Liver (tissue), 9 donors: Measurements from ENCODE around the gene GALNT9. TPM values are rescaled to one million over a fixed set of nuclear protein-coding genes. Genes with fewer than 3 reads are reported as not detected.
"Not testable (repeated sequence)": the region's sequence is repeated elsewhere in the genome, so short reads cannot be mapped to it uniquely, and the experiment has no call there.

Experiments
- DNase-seq: peaks from one replicate; pipeline ENCODE4 v3.0.0-alpha.2; 2017; ENCODE audit warnings: low spot score
- H3K27ac ChIP-seq, 2 donors: one replicate each; pipeline ENCODE4 v1.7.0; 2013; ENCODE audit warnings: inconsistent platforms in 2 of 2, low read length in 2 of 2, control low read depth in 1 of 2, low read depth in 1 of 2, mild to moderate bottlenecking in 1 of 2
- H3K27me3 ChIP-seq, 4 donors: one replicate each; pipeline versions ENCODE4 v1.6.1 to v1.7.0; 2013; ENCODE audit warnings: low read length in 3 of 4, inconsistent platforms in 1 of 4, mild to moderate bottlenecking in 1 of 4, moderate library complexity in 1 of 4; ENCODE audit not compliant: control insufficient read depth in 4 of 4, insufficient read depth in 4 of 4
- H3K36me3 ChIP-seq, 4 donors: one replicate each; pipeline versions ENCODE4 v1.6.1 to v1.7.0; 2013; ENCODE audit warnings: low read length in 3 of 4, mild to moderate bottlenecking in 3 of 4, low read depth in 1 of 4, moderate library complexity in 1 of 4; ENCODE audit not compliant: control insufficient read depth in 4 of 4, insufficient read depth in 3 of 4
- H3K4me1 ChIP-seq, 4 donors: one replicate each; pipeline versions ENCODE4 v1.6.1 to v1.7.0; 2013; ENCODE audit warnings: low read length in 3 of 4, mild to moderate bottlenecking in 3 of 4, moderate library complexity in 1 of 4; ENCODE audit not compliant: control insufficient read depth in 4 of 4, insufficient read depth in 4 of 4
- H3K4me3 ChIP-seq, 3 donors: one replicate each; pipeline versions ENCODE4 v1.6.1 to v1.7.0; 2013; ENCODE audit warnings: low read length in 3 of 3, control low read depth in 1 of 3, low read depth in 1 of 3, mild to moderate bottlenecking in 1 of 3
- H3K9ac ChIP-seq, 2 donors: one replicate each; pipeline ENCODE4 v1.7.0; 2013; ENCODE audit warnings: low read length in 2 of 2, mild to moderate bottlenecking in 2 of 2, moderate library complexity in 2 of 2, control low read depth in 1 of 2, low read depth in 1 of 2
- H3K9me3 ChIP-seq, 4 donors: one replicate each; pipeline versions ENCODE4 v1.6.1 to v1.7.0; 2013; ENCODE audit warnings: low read length in 3 of 4; ENCODE audit not compliant: control insufficient read depth in 4 of 4
- EGR1 ChIP-seq, 2 donors: IDR thresholded peaks; 2 replicates each; pipeline ENCODE4 v1.6.1; 2016 to 2018; ENCODE audit warnings: antibody characterized with exemption in 2 of 2, low read depth in 2 of 2
- FOXA1 ChIP-seq: IDR thresholded peaks from 2 replicates; pipeline ENCODE4 v1.6.1; 2016; ENCODE audit warnings: antibody characterized with exemption
- FOXA2 ChIP-seq: IDR thresholded peaks from 2 replicates; pipeline ENCODE4 v1.6.1; 2016; ENCODE audit warnings: antibody characterized with exemption
- GABPA ChIP-seq, 2 donors: IDR thresholded peaks in 1 of 2; conservative IDR thresholded peaks in 1 of 2; 2 replicates each; pipeline ENCODE4 v1.6.1; 2016; ENCODE audit warnings: antibody characterized with exemption in 2 of 2, mild to moderate bottlenecking in 1 of 2, moderate library complexity in 1 of 2
- HNF4A ChIP-seq, 2 donors: conservative IDR thresholded peaks; 2 replicates each; pipeline ENCODE4 v1.6.1; 2016; ENCODE audit warnings: antibody characterized with exemption in 2 of 2, mild to moderate bottlenecking in 2 of 2
- HNF4G ChIP-seq: IDR thresholded peaks from 2 replicates; pipeline ENCODE4 v1.6.1; 2016; ENCODE audit warnings: antibody characterized with exemption
- JUND ChIP-seq, 2 donors: IDR thresholded peaks; 2 replicates each; pipeline ENCODE4 v1.6.1; 2016; ENCODE audit warnings: antibody characterized with exemption in 2 of 2
- MAX ChIP-seq: IDR thresholded peaks from 2 replicates; pipeline ENCODE4 v1.6.1; 2016; ENCODE audit warnings: antibody characterized with exemption
- NR2F2 ChIP-seq: IDR thresholded peaks from 2 replicates; pipeline ENCODE4 v1.6.1; 2016; ENCODE audit warnings: antibody characterized with exemption
- REST ChIP-seq: IDR thresholded peaks from 2 replicates; pipeline ENCODE4 v1.6.1; 2016; ENCODE audit warnings: antibody characterized with exemption, mild to moderate bottlenecking
- RXRA ChIP-seq, 2 donors: IDR thresholded peaks; 2 replicates each; pipeline ENCODE4 v1.6.1; 2017 to 2018; ENCODE audit warnings: antibody characterized with exemption in 2 of 2, mild to moderate bottlenecking in 1 of 2
- SP1 ChIP-seq: IDR thresholded peaks from 2 replicates; pipeline ENCODE4 v1.6.1; 2018; ENCODE audit warnings: antibody characterized with exemption, mild to moderate bottlenecking
- TAF1 ChIP-seq: conservative IDR thresholded peaks from 2 replicates; pipeline ENCODE4 v1.6.1; 2016; ENCODE audit warnings: antibody characterized with exemption, mild to moderate bottlenecking
- YY1 ChIP-seq: IDR thresholded peaks from 2 replicates; pipeline ENCODE4 v1.6.1; 2016; ENCODE audit warnings: antibody characterized with exemption, mild to moderate bottlenecking
- ZBTB33 ChIP-seq: IDR thresholded peaks from 2 replicates; pipeline ENCODE4 v1.6.1; 2016; ENCODE audit warnings: antibody characterized with exemption
- WGBS: extraction: QIAGEN DNeasy Blood & Tissue Kit; methylation state at CpG from one replicate; pipeline ENCODE4 v1.1.7; 2013; 5-methylcytosine and 5-hydroxymethylcytosine counted together
- polyA plus RNA-seq, 2 donors: library from polyadenylated mRNA; stranded (reverse) in 1 of 2; unstranded in 1 of 2; fragments of 200-250 nt in 1 of 2; fragments of >200 nt in 1 of 2; fragmentation: Nextera tagmentation in 1 of 2; extraction: Ambion mirVana in 1 of 2; gene quantifications; one replicate each; pipeline versions ENCODE4 v1.2.1 to v1.2.3, GENCODE V29; 2013 to 2015
- total RNA-seq, 2 donors: library from RNA; depleted of rRNA; stranded (reverse); fragments of >200 nt; gene quantifications; one replicate each; pipeline ENCODE4 v1.2.3, GENCODE V29; 2014
- TF ChIP-seq, protein P1 (sequence below): fragments of 150-350 bp; IDR thresholded peaks from 2 replicates; pipeline ENCODE4 v1.5.1; 2017; ENCODE audit warnings: improper control_type of control experiment, low read depth, low read length; ENCODE audit not compliant: missing input control
- donor health status: healthy.
- donor health status: healthy.
- donor health status: healthy.
- donor health status: healthy.
- donor health status: healthy.

The GALNT9 gene
- total and polyA plus RNA-seq, 4 donors: 0.05 to 0.25 (median 0.09) TPM; not detected in 1

DNA sequence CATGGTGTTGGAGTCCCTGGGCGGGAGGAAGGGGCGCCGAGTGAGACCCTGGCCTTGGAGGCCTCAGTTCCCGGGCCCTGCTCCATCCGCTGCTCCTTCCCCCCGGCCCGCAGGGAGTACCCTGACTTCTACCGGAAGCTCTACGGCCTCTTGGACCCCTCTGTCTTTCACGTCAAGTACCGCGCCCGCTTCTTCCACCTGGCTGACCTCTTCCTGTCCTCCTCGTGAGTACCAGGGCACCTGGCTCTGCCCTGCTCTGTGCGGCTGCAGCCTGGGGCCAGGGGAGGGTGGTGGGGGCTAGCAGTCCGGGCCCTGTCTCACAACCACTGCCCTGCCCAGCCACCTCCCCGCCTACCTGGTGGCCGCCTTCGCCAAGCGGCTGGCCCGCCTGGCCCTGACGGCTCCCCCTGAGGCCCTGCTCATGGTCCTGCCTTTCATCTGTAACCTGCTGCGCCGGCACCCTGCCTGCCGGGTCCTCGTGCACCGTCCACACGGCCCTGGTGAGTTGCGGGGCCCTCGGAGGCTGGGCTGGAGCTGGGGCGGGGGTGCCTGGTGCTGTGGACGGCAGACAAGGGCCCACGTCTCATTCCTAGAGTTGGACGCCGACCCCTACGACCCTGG lies 178.1 kb downstream of the GALNT9 start (continued):
- TF ChIP-seq REST (no peak), TAF1 (no peak), RXRA (IDR thresholded peaks at IDR 0.05) (no peak)

GRCh38 chr12:132150780-132151144 lies 178.6 kb downstream of the GALNT9 start:
- peaks cover 0 to 7% (median 2%) of the 10 kb centered on the region in 4 donors for H3K4me1 ChIP-seq
- no peak overlapping the region for H3K4me3 ChIP-seq
- no peak for DNase-seq
- H3K9me3 ChIP-seq: no peaks in the 10 kb centered on the region
- H3K36me3 ChIP-seq: peaks cover 0 to 8% (median 4%) of the 10 kb centered on the region in 4 donors
- no peak overlapping the region for H3K27ac ChIP-seq
- H3K27me3 ChIP-seq: no peaks in the 10 kb centered on the region
- H3K9ac ChIP-seq: no peak overlapping the region
- 94% methylated on average over 6 of the region's 6 CpGs for WGBS
- TF ChIP-seq RXRA (IDR thresholded peaks at IDR 0.05) (no peak), TAF1 (no peak), HNF4G (no peak), FOXA1 (no peak), EGR1 (IDR thresholded peaks at IDR 0.05; ENCODE audit: low read depth in 2 of 2) (no peak), REST (no peak), JUND (IDR thresholded peaks at IDR 0.05) (no peak), HNF4A (conservative IDR thresholded peaks at IDR 0.05) (no peak), NR2F2 (no peak), GABPA (IDR thresholded peaks at IDR 0.05 in 1 of 2, conservative IDR thresholded peaks at IDR 0.05 in 1 of 2) (no peak), FOXA2 (no peak), ZBTB33 (no peak), MAX (no peak), YY1 (no peak), SP1 (no peak)
- TF ChIP-seq, protein P1, sequence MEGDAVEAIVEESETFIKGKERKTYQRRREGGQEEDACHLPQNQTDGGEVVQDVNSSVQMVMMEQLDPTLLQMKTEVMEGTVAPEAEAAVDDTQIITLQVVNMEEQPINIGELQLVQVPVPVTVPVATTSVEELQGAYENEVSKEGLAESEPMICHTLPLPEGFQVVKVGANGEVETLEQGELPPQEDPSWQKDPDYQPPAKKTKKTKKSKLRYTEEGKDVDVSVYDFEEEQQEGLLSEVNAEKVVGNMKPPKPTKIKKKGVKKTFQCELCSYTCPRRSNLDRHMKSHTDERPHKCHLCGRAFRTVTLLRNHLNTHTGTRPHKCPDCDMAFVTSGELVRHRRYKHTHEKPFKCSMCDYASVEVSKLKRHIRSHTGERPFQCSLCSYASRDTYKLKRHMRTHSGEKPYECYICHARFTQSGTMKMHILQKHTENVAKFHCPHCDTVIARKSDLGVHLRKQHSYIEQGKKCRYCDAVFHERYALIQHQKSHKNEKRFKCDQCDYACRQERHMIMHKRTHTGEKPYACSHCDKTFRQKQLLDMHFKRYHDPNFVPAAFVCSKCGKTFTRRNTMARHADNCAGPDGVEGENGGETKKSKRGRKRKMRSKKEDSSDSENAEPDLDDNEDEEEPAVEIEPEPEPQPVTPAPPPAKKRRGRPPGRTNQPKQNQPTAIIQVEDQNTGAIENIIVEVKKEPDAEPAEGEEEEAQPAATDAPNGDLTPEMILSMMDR: no peak

DNA sequence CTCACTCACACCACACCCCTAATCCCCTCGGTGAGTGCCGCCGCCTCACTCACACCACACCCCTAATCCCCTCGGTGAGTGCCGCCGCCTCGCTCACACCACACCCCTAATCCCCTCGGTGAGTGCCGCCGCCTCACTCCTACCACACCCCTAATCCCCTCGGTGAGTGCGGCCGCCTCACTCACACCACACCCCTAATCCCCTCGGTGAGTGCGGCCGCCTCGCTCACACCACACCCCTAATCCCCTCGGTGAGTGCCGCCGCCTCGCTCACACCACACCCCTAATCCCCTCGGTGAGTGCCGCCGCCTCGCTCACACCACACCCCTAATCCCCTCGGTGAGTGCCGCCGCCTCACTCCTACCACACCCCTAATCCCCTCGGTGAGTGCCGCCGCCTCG lies 179.9 kb downstream of the GALNT9 start:
- not testable (repeated sequence) for H3K36me3 ChIP-seq, H3K9ac ChIP-seq, H3K27ac ChIP-seq, H3K9me3 ChIP-seq, H3K27me3 ChIP-seq, DNase-seq, H3K4me3 ChIP-seq
- H3K4me1 ChIP-seq: peaks cover 0 to 19% (median 13%) of the 10 kb centered on the region in 4 donors
- 92% methylated on average over 32 of the region's 32 CpGs for WGBS
